LNCaP clone FGC (cell line): ENCODE results near the gene SGMS1.

Experiments used
- DNase-seq: peaks from one replicate; pipeline ENCODE4 v3.0.0-alpha.2; 2011; ENCODE audit warnings: low read depth
- H3K4me3 ChIP-seq: 2 replicates; pipeline ENCODE4 v1.5.1; 2011; ENCODE audit warnings: mild to moderate bottlenecking, low read depth, low read length, control low read depth
- TF ChIP-seq, protein P1 (sequence below): IDR thresholded peaks from 2 replicates; pipeline ENCODE4 v1.5.1; 2012; ENCODE audit warnings: mild to moderate bottlenecking; ENCODE audit not compliant: control insufficient read depth, insufficient read depth; ENCODE audit errors: extremely low read depth

Gene SGMS1

DNA sequence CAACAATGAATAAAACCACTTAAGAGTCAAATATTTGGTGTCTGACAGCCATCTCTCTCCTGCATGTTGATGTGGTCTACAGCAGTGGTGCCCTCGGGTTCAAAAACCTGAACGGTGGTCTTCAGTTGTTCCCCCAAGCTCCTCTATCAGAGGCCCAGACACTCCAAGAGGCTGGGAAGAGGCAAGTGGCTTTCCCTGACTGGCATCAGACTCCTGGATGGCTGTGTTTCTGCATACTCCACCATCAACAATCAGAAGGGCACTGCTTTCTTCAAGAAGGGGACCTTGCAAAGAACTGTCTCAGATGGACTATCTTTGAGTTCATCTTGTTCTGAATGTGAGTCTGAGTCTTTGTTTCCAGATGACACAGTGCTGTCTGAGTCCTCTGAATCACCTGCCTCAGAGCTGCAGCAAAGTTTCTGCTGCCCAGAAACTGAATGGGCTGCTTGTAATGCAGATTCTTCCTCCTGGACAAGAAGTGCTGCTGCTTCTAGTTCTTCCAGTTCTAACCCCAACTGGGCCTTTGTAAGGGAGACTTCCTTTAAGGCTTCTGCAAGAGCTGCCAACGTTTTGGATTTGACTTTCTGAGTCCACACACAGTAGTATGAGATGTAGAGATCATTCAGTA is 5.9 kb upstream of the SGMS1 start:
- DNase-seq, result no peak
- TF ChIP-seq, protein P1, sequence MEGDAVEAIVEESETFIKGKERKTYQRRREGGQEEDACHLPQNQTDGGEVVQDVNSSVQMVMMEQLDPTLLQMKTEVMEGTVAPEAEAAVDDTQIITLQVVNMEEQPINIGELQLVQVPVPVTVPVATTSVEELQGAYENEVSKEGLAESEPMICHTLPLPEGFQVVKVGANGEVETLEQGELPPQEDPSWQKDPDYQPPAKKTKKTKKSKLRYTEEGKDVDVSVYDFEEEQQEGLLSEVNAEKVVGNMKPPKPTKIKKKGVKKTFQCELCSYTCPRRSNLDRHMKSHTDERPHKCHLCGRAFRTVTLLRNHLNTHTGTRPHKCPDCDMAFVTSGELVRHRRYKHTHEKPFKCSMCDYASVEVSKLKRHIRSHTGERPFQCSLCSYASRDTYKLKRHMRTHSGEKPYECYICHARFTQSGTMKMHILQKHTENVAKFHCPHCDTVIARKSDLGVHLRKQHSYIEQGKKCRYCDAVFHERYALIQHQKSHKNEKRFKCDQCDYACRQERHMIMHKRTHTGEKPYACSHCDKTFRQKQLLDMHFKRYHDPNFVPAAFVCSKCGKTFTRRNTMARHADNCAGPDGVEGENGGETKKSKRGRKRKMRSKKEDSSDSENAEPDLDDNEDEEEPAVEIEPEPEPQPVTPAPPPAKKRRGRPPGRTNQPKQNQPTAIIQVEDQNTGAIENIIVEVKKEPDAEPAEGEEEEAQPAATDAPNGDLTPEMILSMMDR, result no peak
- H3K4me3 ChIP-seq, result no peak overlapping the region

DNA sequence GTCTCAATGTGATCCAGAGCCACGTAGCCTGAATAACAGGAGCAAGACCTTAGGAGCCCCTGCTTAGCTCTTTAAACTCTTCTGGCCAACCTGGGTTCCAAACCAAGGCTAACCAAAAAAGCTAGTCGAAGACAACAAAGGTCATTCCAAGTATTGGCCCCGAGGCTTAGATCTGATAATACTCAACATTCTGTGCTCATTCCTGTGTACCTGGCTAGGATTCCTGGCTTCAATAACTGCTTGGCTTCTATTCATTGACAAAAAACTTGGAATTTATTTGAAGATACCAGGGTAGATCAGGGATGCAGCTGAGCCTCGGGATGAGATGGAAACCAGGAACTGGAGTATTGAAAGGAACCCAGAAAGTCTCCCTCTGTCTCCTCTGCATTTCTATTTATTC is 4.1 kb upstream of the SGMS1 start:
- no peak overlapping the region for H3K4me3 ChIP-seq
- DNase-seq, result no peak
- TF ChIP-seq, protein P1, result no peak

DNA sequence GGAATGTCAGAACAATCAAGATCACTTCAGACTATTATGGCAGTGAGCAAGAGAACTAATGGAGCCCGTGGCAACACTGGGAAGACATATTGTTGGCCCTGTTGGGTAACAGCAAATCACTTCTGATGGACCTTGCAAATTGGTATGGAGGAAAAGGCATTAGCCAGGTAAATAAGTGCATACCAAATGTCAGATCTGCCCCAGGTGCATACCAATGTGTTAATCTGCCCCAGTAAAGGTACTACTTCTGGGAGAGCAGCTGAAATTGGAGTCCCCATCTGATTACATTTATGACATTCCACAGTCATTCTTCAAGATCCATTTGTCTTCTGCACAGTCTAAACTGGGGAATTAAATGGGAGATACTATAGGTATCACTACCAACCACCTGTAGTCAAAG is 3.7 kb upstream of the SGMS1 start:
- no peak overlapping the region for H3K4me3 ChIP-seq
- TF ChIP-seq, protein P1, result no peak
- no peak for DNase-seq

DNA sequence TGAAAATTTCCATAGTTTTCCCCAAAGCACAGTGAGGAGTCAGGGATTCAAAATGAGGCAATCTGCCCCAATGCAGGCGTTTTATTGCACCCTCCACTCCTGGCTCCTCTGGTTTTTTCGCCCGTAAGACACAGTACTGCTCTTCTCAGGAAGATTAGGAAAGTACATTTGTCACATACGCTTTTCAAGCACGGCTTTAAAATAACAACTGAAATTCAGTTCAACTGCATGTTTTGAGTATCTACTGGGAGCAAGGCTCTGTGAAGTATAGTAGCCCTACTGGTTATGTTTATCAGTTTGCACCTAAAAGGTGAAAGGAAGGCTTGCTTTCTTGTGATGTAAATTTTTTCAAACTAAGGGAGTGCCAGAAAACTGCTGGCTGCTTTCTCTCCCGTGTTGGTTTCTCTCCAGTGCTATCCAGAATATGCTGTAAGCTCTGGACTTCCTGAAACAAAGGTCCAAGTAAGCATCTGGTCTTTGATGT is 1.9 kb upstream of the SGMS1 start:
- TF ChIP-seq, protein P1, result no peak
- H3K4me3 ChIP-seq, result peak overlapping the region; percentile 89
- no peak for DNase-seq

DNA sequence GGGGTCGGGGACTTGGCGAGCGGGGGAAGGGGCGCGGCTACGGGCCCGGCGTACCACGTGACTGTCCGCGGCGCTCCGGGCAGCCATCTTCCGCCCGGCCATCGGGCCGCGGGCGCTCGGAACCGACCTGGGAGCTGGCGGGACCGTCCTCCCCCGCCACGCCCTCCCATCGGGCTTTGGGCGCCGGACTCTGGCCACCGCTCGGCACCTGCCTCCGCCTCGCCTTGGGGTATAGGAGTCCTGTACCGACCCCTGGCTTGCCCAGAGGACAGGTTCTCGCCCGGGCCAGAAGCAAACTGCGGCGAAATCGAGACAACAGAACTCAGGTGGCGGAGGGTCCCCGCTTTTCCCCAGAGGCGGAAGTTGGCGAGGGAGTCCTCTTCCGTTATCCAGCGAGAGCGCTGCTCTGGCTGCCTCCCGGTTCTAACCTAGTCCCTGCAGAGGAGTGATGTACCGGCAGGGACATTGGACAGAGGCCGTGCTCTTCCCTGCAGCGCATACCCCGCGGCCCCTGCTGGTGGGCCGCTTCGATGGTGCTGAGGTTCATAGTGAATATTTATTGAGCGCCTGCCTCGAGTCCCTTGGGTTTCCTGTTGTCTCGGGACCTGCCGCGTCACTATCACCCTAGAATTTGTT is 1.2 kb upstream of the SGMS1 start:
- DNase-seq, result no peak
- TF ChIP-seq, protein P1, result peak; percentile 49
- peak overlapping the region; percentile 89 for H3K4me3 ChIP-seq

DNA sequence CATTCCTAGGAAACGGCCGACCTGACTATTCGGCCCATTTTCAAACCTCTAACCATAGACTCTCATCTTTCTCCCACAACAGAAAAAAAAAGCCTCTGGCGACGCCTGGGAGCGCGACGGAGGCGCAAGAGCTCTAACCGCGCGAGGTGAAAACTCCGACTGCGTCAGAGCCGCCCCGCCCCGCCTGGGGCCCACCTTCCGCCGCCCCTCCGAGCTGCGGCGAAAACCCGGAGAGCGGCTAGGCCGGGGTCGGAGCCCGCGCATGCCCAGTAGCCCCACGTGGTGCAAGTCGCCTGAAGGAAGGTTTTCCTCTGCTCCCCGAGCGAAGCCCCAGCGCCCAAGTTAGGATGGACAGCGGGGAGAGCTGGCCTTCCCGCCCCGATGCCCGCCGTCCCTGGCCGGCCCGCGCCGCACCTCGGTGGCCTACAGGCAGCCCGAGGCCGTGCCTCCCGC is 683 bp upstream of the SGMS1 start:
- DNase-seq, result peak; percentile 81
- peak overlapping the region; percentile 89 for H3K4me3 ChIP-seq
- TF ChIP-seq, protein P1, result no peak
